GM21619 (cell line): Measurements from ENCODE around the gene ANP32A.

Experiments used
- ATAC-seq: cut with Tn5 transposase; IDR thresholded peaks from one replicate; pipeline ENCODE4 v1.9.1; 2021; ENCODE audit not compliant: unreplicated experiment

The ANP32A gene

GRCh38 chr15:68821190-68821840 is 620 bp upstream of the ANP32A start:
- peak; percentile 11 for ATAC-seq

GRCh38 chr15:68819495-68820294 is 1.0 kb downstream of the ANP32A start:
- ATAC-seq = no peak

- no peak for ATAC-seq
Observed at GRCh38 chr15:68818769-68819494, 1.8 kb downstream of the ANP32A start.

GRCh38 chr15:68818066-68818768 is 2.5 kb downstream of the ANP32A start:
- no peak for ATAC-seq

GRCh38 chr15:68817304-68818065 is 3.2 kb downstream of the ANP32A start:
- no peak for ATAC-seq

- ATAC-seq = no peak
Observed at GRCh38 chr15:68816795-68817303, 3.8 kb downstream of the ANP32A start.

GRCh38 chr15:68816158-68816557 is 4.5 kb downstream of the ANP32A start:
- ATAC-seq = no peak

GRCh38 chr15:68815598-68815997 is 5.1 kb downstream of the ANP32A start:
- no peak for ATAC-seq

GRCh38 chr15:68814596-68814995 is 6.1 kb downstream of the ANP32A start:
- no peak for ATAC-seq

GRCh38 chr15:68812597-68813431 is 7.9 kb downstream of the ANP32A start:
- no peak for ATAC-seq

- ATAC-seq = no peak
Observed at GRCh38 chr15:68812069-68812468, 8.6 kb downstream of the ANP32A start.

GRCh38 chr15:68809517-68809916 is 11.2 kb downstream of the ANP32A start:
- no peak for ATAC-seq

GRCh38 chr15:68808770-68809169 is 11.9 kb downstream of the ANP32A start:
- ATAC-seq = no peak

GRCh38 chr15:68808091-68808490 is 12.6 kb downstream of the ANP32A start:
- no peak for ATAC-seq

- no peak for ATAC-seq
Observed at GRCh38 chr15:68807249-68807648, 13.4 kb downstream of the ANP32A start.

- no peak for ATAC-seq
Observed at GRCh38 chr15:68806220-68807060, 14.3 kb downstream of the ANP32A start.

GRCh38 chr15:68802373-68802772 is 18.3 kb downstream of the ANP32A start:
- no peak for ATAC-seq

- ATAC-seq = no peak
Observed at GRCh38 chr15:68801572-68802148, 19.0 kb downstream of the ANP32A start.
